ENCODE results near the gene OAS2.

The OAS2 gene

GRCh38 chr12:113057565-113058485 lies 79.5 kb downstream of the OAS2 start:
- DNase-seq (ENCODE audit: low spot score): no peak

- DNase-seq (ENCODE audit: low spot score): no peak
Measured at GRCh38 chr12:113058553-113058952, 80.2 kb downstream of the OAS2 start.

GRCh38 chr12:113059071-113059595 lies 80.8 kb downstream of the OAS2 start:
- no peak for DNase-seq (ENCODE audit: low spot score)

DNA sequence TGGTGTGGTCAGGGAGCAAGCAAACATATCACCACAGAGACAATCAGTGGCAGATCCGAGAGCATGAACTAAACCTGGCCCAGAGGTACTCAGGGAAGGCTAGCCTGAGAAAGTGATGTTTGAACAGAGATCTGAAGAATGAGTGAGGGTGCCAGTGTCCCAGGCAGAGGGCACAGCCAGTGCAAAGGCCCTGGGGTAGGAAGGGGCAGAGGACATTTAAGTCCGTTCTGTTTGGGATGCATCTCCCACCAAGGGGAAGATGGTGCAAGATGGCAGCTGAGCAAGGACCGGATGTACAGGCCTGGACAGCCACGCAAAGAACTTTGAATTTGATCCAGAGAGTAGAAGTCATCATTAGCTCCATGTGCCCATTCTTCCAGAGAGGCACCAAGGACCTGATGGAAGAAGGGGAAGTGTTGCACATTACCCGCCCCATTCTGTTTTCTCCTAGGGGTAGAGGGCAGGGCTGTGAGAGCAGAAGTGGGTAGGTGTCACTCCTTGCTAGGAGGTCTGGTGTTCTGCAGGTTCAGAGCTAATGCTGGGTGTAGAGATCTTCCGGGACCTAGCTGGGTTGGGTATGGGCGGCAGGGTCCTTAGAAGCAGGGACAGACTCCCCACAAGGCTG lies 82.1 kb downstream of the OAS2 start:
- DNase-seq (ENCODE audit: low spot score): no peak

DNA sequence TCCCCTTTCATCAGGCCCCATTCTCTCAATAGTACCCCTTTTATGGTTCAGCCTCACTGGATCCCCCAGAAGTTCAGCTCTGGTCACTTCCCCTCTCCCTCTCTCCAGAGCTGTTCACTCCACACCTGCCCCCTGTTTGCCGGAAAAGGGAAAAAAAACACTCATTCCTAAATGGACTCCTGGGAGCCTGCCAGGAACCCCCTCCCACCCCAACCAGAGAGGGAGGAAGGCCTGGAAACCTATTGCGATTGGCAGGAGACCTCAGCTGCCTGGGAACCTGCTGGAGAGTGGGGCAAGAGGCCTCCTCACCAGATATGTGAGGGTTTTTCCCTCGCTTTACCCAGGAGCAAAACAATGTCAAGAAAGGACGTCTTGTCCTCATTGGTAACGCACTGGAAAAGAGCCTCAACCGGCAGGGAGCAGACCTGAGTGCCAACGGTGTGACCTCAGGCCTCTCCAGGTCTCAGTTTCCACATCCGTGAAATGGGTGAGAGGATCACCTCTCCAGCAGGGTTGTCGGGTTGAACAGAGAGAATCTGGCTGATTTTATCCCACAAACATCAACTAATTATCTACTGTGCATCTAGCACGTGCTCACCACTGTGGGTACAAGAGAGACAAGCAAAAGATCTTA lies 82.9 kb downstream of the OAS2 start:
- no peak for DNase-seq (ENCODE audit: low spot score)

All from CD4-positive, alpha-beta T cell treated with Interleukin-6 at 100 ng/mL for 8 hours (primary cell).